Type B pancreatic cell (in vitro differentiated cells): ENCODE measurements around the gene OLFML2A. TPM values are rescaled to one million over a fixed set of nuclear protein-coding genes. Genes with fewer than 3 reads are reported as not detected.

Experiments
- DNase-seq: peaks from one replicate; pipeline ENCODE4 v3.0.0; 2021; ENCODE audit warnings: mixed read lengths; ENCODE audit not compliant: unreplicated experiment; ENCODE audit errors: extremely low spot score
- H3K27ac Mint-ChIP-seq: 2 replicates; pipeline ENCODE4 v1.8.0; 2021; ENCODE audit warnings: mild to moderate bottlenecking, mixed read lengths
- H3K27me3 Mint-ChIP-seq: 2 replicates; pipeline ENCODE4 v1.8.0; 2021; ENCODE audit warnings: mixed read lengths
- H3K36me3 Mint-ChIP-seq: 2 replicates; pipeline ENCODE4 v1.8.0; 2021; ENCODE audit warnings: mixed read lengths
- H3K4me1 Mint-ChIP-seq: one replicate; pipeline ENCODE4 v1.8.0; 2021; ENCODE audit warnings: mixed read lengths; ENCODE audit not compliant: unreplicated experiment
- H3K4me3 Mint-ChIP-seq: 2 replicates; pipeline ENCODE4 v1.8.0; 2021; ENCODE audit warnings: mild to moderate bottlenecking, mixed read lengths
- H3K9me3 Mint-ChIP-seq: 2 replicates; pipeline ENCODE4 v1.8.0; 2021; ENCODE audit warnings: mixed read lengths
- total RNA-seq: library from RNA; stranded (reverse); gene quantifications from 2 replicates; pipeline ENCODE4 v1.2.1, GENCODE V29; 2021; ENCODE audit warnings: low replicate concordance
- TF ChIP-seq, protein P1 (sequence below): fragments of 200-600 bp; sonication (generic); conservative IDR thresholded peaks from 2 replicates; pipeline ENCODE4 v1.5.0; 2021; ENCODE audit warnings: antibody characterized with exemption, mild to moderate bottlenecking

OLFML2A gene
- total RNA-seq, 1 donor from 2014 or later: 6.3 TPM

DNA sequence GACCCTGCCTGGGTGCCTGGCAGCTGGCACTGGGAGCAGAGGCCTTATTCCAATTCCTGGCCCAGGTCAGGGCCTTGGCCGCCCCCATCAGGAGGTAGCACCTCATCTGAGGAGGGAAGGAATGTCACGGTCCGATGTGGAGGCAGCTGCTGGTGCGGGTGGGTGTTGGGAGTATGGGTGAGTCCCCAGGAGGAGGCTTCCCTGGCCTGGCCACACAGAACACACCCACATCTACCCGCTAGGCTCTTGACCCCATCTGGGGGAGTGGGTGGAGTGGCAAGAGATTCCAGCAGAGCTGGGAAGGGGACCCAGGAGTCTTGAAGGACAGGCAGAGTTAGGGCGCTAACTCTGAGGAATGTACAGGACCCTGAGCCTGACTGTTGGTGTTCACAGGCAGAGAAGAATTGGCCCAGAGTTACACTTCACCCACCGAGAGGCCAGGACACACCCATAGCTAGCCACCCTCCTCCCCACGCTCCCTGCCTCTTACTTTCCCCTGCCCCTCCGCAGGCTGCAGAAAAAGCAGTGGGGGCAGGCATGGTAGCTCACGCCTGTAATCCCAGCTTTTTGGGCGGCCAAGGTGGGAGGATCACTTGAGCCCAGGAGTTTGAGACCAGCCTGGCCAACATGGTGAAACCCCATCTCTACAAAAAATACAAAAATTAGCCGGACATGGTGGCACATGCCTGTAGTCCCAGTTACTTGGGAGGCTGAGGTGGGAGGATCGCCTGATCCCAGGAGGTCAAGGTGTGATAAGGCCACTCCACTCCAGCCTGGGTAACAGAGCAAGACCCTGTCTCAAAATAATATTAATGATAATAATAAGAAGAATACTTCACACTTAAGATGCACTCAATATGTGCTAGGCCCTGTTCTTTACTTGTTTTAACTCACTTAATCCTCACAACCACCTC lies 6.0 kb downstream of the OLFML2A start:
- TF ChIP-seq, protein P1, sequence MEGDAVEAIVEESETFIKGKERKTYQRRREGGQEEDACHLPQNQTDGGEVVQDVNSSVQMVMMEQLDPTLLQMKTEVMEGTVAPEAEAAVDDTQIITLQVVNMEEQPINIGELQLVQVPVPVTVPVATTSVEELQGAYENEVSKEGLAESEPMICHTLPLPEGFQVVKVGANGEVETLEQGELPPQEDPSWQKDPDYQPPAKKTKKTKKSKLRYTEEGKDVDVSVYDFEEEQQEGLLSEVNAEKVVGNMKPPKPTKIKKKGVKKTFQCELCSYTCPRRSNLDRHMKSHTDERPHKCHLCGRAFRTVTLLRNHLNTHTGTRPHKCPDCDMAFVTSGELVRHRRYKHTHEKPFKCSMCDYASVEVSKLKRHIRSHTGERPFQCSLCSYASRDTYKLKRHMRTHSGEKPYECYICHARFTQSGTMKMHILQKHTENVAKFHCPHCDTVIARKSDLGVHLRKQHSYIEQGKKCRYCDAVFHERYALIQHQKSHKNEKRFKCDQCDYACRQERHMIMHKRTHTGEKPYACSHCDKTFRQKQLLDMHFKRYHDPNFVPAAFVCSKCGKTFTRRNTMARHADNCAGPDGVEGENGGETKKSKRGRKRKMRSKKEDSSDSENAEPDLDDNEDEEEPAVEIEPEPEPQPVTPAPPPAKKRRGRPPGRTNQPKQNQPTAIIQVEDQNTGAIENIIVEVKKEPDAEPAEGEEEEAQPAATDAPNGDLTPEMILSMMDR: no peak
- Mint-ChIP-seq H3K27me3 (peaks cover 15% of the 10 kb centered on the region), H3K9me3 (no peaks in the 10 kb centered on the region), H3K4me3 (no peak overlapping the region), H3K4me1 (peaks cover 20% of the 10 kb centered on the region), H3K36me3 (no peaks in the 10 kb centered on the region), H3K27ac (no peak overlapping the region)
- DNase-seq: peak; percentile 58

DNA sequence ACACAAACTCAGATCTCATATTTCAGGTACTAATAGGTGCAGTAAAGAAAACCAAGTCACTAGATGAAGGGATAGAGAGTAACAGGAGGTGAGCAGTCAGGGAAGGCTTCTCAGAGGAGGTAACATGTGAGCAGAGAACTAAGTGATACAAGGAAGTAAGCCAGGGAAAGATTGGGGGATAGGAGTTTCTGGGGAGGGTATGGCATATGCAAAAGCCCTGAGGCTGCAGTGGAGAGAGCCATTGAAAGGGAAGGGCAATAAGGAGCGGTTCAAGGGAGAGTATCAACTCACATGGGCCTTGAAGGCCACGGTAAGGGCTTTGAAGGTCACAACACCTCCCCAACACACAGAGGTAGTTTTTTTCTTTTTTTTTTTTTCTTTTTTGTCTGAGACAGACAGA lies 6.9 kb downstream of the OLFML2A start:
- H3K27ac Mint-ChIP-seq: no peak overlapping the region
- DNase-seq: no peak
- TF ChIP-seq, protein P1: no peak
- peaks cover 12% of the 10 kb centered on the region for H3K27me3 Mint-ChIP-seq
- no peaks in the 10 kb centered on the region for H3K36me3 Mint-ChIP-seq
- no peak overlapping the region for H3K4me3 Mint-ChIP-seq
- H3K4me1 Mint-ChIP-seq: peaks cover 18% of the 10 kb centered on the region
- no peaks in the 10 kb centered on the region for H3K9me3 Mint-ChIP-seq

DNA sequence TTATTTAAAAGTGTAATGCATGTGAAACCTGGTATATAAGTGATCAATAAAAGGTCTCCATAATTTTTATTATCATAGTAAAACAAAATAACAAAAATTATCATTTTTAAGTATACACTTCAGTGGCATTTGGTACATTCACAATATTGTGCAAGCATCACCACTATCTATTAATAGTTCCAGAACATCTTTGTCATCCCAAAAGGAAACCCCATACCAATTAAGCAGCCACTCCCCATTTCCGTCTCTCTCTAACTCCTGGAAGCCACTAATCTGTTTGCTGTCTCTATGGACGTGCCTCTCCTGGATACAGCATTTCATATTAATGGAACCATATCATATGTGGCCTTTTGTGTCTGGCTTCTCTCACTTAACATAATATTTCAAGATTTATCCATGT lies 7.6 kb downstream of the OLFML2A start:
- TF ChIP-seq, protein P1: no peak
- H3K27me3 Mint-ChIP-seq: peaks cover 10% of the 10 kb centered on the region

DNA sequence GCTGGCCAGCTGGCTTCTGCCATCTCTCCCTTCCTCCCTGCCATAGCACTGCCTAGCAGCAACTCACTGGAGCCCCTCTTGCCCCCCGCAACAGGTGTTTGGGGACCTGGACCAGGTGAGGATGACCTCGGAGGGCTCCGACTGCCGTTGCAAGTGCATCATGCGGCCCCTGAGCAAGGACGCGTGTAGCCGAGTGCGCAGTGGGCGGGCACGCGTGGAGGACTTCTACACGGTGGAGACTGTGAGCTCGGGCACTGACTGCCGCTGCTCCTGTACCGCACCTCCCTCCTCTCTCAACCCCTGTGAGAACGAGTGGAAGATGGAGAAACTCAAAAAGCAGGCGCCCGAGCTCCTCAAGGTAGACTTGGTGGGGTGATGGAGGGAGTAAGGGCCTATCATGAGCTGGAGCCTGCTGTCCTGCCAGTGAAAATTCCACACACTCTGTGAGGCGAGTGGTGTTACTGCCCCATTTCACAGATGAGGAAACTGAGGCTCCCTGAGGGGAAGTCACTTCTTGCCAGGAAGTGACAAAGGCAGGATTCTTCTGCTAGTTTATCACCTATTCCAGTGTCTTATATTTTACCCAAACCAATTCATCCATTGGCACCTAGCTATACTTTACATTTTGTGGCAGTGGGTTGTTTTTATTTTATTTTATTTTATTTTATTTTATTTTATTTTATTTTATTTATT lies 10.1 kb downstream of the OLFML2A start:
- TF ChIP-seq, protein P1: no peak
- H3K4me1 Mint-ChIP-seq: peaks cover 6% of the 10 kb centered on the region
- peak; percentile 59 for DNase-seq
- H3K36me3 Mint-ChIP-seq: no peaks in the 10 kb centered on the region
- H3K27me3 Mint-ChIP-seq: peaks cover 8% of the 10 kb centered on the region
- no peaks in the 10 kb centered on the region for H3K9me3 Mint-ChIP-seq
- H3K27ac Mint-ChIP-seq: no peak overlapping the region
- no peak overlapping the region for H3K4me3 Mint-ChIP-seq

More for the DNA sequence above, 7.6 kb downstream of the OLFML2A start:
- no peak overlapping the region for H3K4me3 Mint-ChIP-seq
- no peak overlapping the region for H3K27ac Mint-ChIP-seq
- no peaks in the 10 kb centered on the region for H3K9me3 Mint-ChIP-seq
- no peaks in the 10 kb centered on the region for H3K36me3 Mint-ChIP-seq
- DNase-seq: no peak
- peaks cover 11% of the 10 kb centered on the region for H3K4me1 Mint-ChIP-seq

DNA sequence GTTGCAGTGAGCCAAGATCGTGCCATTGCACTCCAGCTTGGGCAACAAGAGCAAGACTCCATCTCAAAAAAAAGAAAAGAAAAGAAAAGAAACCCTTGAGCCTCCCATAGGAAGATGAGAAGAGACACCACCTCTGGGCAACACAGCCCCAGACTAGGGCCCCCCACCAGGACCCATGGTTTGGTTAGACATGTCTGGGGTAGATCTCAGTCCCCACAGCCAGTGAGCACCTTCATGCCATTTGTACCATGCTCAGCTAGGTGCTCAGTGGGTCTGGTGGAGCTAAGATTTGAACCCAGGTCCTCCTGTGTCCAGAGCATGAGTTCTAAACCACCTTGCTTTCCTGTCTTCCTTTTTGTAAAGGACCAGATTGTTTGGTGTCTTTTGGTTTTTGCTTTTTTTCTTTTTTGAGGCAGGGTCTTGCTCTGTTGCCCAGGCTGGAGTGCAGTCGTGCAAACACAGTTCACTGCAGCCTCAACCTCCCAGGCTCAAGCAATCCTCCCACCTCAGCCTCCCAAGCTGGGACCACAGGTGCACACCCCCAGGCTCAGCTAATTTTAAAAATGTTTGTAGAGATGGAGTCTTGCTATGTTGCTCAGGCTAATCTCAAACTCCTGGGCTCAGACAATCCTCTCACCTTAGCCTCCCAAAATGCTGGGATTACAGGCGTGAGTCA lies 11.7 kb downstream of the OLFML2A start:
- H3K4me3 Mint-ChIP-seq: no peak overlapping the region
- no peak overlapping the region for H3K27ac Mint-ChIP-seq
- no peaks in the 10 kb centered on the region for H3K9me3 Mint-ChIP-seq
- H3K36me3 Mint-ChIP-seq: no peaks in the 10 kb centered on the region
- DNase-seq: no peak
- peaks cover 6% of the 10 kb centered on the region for H3K27me3 Mint-ChIP-seq
- H3K4me1 Mint-ChIP-seq: peaks cover 7% of the 10 kb centered on the region
- TF ChIP-seq, protein P1: no peak
